MCF 10A (cell line): ENCODE results near the gene VASN. TPM values are rescaled to one million over a fixed set of nuclear protein-coding genes. Genes with fewer than 3 reads are reported as not detected.

Experiments used
- BruUV-seq: library from RNA; stranded (reverse); fragments of 400-500 nt; replicated peaks from 2 replicates; lab custom pipeline; 2021; lab: Mats Ljungman, UMichigan
- CTCF ChIA-PET: fragments of 300-600 bp; sonication (Branson Sonifier 250); formaldehyde crosslinking; extraction: SDS; loops from one replicate; lab custom pipeline; 2021; ENCODE audit warnings: antibody characterized with exemption, inconsistent platforms; lab: Yijun Ruan, JAX
- POLR2A ChIA-PET: fragments of 300-600, 350-650 bp; sonication (Branson Sonifier 250); formaldehyde crosslinking; extraction: SDS; loops from one replicate; lab custom pipeline; 2020; ENCODE audit warnings: antibody characterized with exemption, inconsistent platforms; lab: Yijun Ruan, JAX
- DNase-seq: peaks from one replicate; pipeline ENCODE4 v3.0.0-alpha.2; 2018; ENCODE audit not compliant: unreplicated experiment
- H3K27ac Mint-ChIP-seq: one replicate; pipeline ENCODE4 v1.8.0; 2022; ENCODE audit warnings: mild to moderate bottlenecking, low read depth, mixed read lengths; ENCODE audit not compliant: unreplicated experiment
- H3K27me3 Mint-ChIP-seq: one replicate; pipeline ENCODE4 v1.8.0; 2022; ENCODE audit warnings: mixed read lengths; ENCODE audit not compliant: insufficient read depth, unreplicated experiment
- H3K36me3 Mint-ChIP-seq: one replicate; pipeline ENCODE4 v1.8.0; 2022; ENCODE audit warnings: mild to moderate bottlenecking, moderate library complexity, mixed read lengths; ENCODE audit not compliant: insufficient read depth, unreplicated experiment
- H3K4me1 Mint-ChIP-seq: one replicate; pipeline ENCODE4 v1.8.0; 2022; ENCODE audit warnings: mixed read lengths; ENCODE audit not compliant: insufficient read depth, unreplicated experiment
- H3K4me3 Mint-ChIP-seq: one replicate; pipeline ENCODE4 v1.8.0; 2022; ENCODE audit warnings: mild to moderate bottlenecking, moderate library complexity, mixed read lengths; ENCODE audit not compliant: unreplicated experiment
- H3K9me3 Mint-ChIP-seq: one replicate; pipeline ENCODE4 v1.8.0; 2022; ENCODE audit warnings: mixed read lengths; ENCODE audit not compliant: unreplicated experiment
- CTCF ChIP-seq: fragments of 200-600 bp; IDR thresholded peaks from one replicate; pipeline ENCODE4 v1.8.0; 2022; ENCODE audit warnings: antibody characterized with exemption, mild to moderate bottlenecking; ENCODE audit not compliant: unreplicated experiment
- intact Hi-C: fragments of 100-400 bp; cut with micrococcal nuclease; formaldehyde crosslinking; loops from 2 replicates; pipeline ENCODE4 v1.14.1; 2022
- total RNA-seq: library from RNA; stranded (reverse); gene quantifications from 2 replicates; pipeline ENCODE4 v1.2.3, GENCODE V29; 2022

VASN gene
- total RNA-seq, 1 experiment from 2014 or later = 4.0 TPM

GRCh38 chr16:4373909-4374742 is 2.5 kb downstream of the VASN start:
- CTCF ChIA-PET = interaction anchor here (0.6 to 5.0 kb wide), 4 partner anchors 15 to 1249 kb away, joined by 3 to 47 read pairs (median 14); no protein-coding TSS in a partner anchor
- peaks cover 28% of the 10 kb centered on the region for H3K4me1 Mint-ChIP-seq
- no peaks in the 10 kb centered on the region for H3K36me3 Mint-ChIP-seq
- TF ChIP-seq CTCF = no peak
- no TSS peak for BruUV-seq
- peak; percentile 58 for DNase-seq
- POLR2A ChIA-PET = interaction anchor here (0.6 to 1.9 kb wide), 11 partner anchors 14 to 250 kb away, joined by 3 to 6 read pairs (median 4); partner anchors contain the start of gene NMRAL1
- H3K4me3 Mint-ChIP-seq = peak overlapping the region; percentile 69
- intact Hi-C loops = no loop called here
- H3K9me3 Mint-ChIP-seq = no peaks in the 10 kb centered on the region
- no peak overlapping the region for H3K27ac Mint-ChIP-seq
- no peaks in the 10 kb centered on the region for H3K27me3 Mint-ChIP-seq

DNA sequence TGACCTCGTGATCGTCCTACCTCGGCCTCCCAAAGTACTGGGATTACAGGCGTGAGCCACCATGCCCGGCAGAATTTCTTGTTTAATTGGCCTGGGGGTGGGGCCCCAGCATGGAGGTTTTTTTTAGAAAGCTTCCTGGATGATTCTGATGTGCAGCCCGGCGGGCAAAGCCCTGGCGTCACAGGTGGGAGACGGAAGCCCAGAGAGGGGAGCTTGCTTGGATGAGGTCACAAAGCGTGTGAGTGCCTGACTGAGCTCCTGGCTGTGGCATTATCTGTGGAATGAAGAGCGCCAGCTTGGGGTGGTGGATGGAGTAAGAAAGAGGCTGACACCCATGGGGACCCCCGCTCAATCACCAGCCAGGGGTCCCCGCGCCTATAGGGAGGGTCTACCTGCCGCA is 4.1 kb downstream of the VASN start:
- BruUV-seq = no TSS peak
- H3K27me3 Mint-ChIP-seq = no peaks in the 10 kb centered on the region
- H3K4me1 Mint-ChIP-seq = peaks cover 26% of the 10 kb centered on the region
- no peak overlapping the region for H3K27ac Mint-ChIP-seq
- TF ChIP-seq CTCF = no peak
- no peaks in the 10 kb centered on the region for H3K9me3 Mint-ChIP-seq
- H3K36me3 Mint-ChIP-seq = peaks cover 3% of the 10 kb centered on the region
- ChIA-PET POLR2A (interaction anchor here (0.7 to 1.2 kb wide), 2 partner anchors 17 to 568 kb away, joined by 3 to 4 read pairs; no protein-coding TSS in a partner anchor), CTCF (interaction anchor here (0.7 to 5.0 kb wide), 6 partner anchors 10 to 32 kb away, joined by 3 to 47 read pairs (median 6); no protein-coding TSS in a partner anchor)
- no peak overlapping the region for H3K4me3 Mint-ChIP-seq
- intact Hi-C loops = no loop called here
- peak; percentile 42 for DNase-seq

DNA sequence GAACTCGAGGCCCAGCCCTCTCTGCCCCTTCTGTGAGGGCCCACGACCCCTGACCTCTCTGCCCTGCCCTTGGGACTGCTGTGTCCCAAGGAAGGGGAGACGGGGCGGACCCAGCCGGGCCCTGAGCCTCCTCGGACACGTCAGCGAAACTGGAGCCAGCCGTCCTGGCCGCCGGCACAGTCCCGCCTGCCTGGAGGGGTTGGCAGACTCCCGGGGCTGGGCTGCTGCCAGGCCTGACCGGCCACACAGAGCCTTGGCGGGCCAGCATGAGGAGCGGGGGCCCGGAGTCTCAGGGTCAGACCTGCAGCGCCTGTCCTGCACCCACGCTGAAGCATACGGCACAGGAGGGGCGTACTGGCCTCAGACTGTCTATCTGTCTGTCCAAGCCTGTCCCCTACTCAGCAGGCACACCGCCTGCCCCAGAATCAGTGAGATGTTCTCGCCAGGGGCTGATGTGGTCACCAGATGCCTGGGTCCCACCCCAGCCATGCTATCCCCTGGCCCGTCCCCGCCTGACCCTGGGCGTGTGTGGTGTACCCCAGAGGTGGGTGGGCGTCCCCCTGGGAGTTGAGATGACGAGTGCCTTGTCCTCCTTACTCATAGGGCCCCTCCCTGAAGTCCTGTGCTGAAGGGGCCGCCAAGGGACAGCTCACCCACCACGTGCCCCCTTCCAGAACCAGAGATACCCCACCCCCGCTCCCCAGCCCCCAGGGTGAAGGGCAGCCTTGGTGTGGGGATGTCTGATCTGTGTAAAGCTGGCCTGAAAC is 4.7 kb downstream of the VASN start:
- Mint-ChIP-seq H3K9me3 (no peaks in the 10 kb centered on the region), H3K27me3 (no peaks in the 10 kb centered on the region), H3K4me3 (no peak overlapping the region), H3K4me1 (peaks cover 26% of the 10 kb centered on the region), H3K27ac (no peak overlapping the region), H3K36me3 (peaks cover 6% of the 10 kb centered on the region)
- POLR2A ChIA-PET = interaction anchor here (0.7 kb wide), 1 partner anchor 567 kb away, joined by 4 read pairs; no protein-coding TSS in a partner anchor
- CTCF ChIA-PET = interaction anchor here (0.7 to 5.0 kb wide), 4 partner anchors 12 to 32 kb away, joined by 3 to 47 read pairs (median 13); no protein-coding TSS in a partner anchor
- peak; percentile 65 for DNase-seq
- TF ChIP-seq CTCF = no peak
- BruUV-seq = no TSS peak
- intact Hi-C loops = no loop called here
